ENCODE measurements around the gene NEK9. TPM values are rescaled to one million over a fixed set of nuclear protein-coding genes. Genes with fewer than 3 reads are reported as not detected.

The NEK9 gene
- total RNA-seq, 1 experiment from 2014 or later: 56.5 TPM

GRCh38 chr14:75163677-75164076 is 36.8 kb upstream of the NEK9 start:
- Histone ChIP-seq H3K18ac (ENCODE audit: insufficient read length, low read depth, low read length) (no peak overlapping the region), H2AFZ (ENCODE audit: low read length) (no peak overlapping the region), H2BK5ac (ENCODE audit: insufficient read length, low read length) (no peak overlapping the region), H2BK120ac (ENCODE audit: low read depth, low read length, poor library complexity, severe bottlenecking) (no peak overlapping the region), H3K4me1 (ENCODE audit: insufficient read depth, low read length) (no peaks in the 10 kb centered on the region), H3K4ac (ENCODE audit: low read depth, low read length) (no peak overlapping the region), H3K79me1 (ENCODE audit: insufficient read depth, low read depth, low read length, poor library complexity, severe bottlenecking) (peaks cover 11% of the 10 kb centered on the region), H3K14ac (ENCODE audit: insufficient read depth, low read length) (no peak overlapping the region), H3K27me3 (ENCODE audit: insufficient read depth, low read length) (no peaks in the 10 kb centered on the region), H2AK5ac (ENCODE audit: insufficient read length, low read length) (no peak overlapping the region), H2BK12ac (ENCODE audit: insufficient read length, low read depth, low read length) (no peak overlapping the region), H3K56ac (ENCODE audit: insufficient read length, low read depth, low read length) (no peak overlapping the region), H3T11ph (ENCODE audit: low read length) (no peak overlapping the region), H3K9me3 (ENCODE audit: control insufficient read depth, low read depth, low read length) (no peaks in the 10 kb centered on the region), H4K5ac (ENCODE audit: insufficient read length, low read depth, low read length) (no peak overlapping the region), H3K23me2 (ENCODE audit: insufficient read length, low read depth, low read length, poor library complexity, severe bottlenecking) (no peaks in the 10 kb centered on the region), H3K4me2 (ENCODE audit: insufficient read depth, insufficient read length, low read length) (no peak overlapping the region), H3K9ac (ENCODE audit: extremely low read depth, insufficient read length, low read length) (no peak overlapping the region), H2BK20ac (ENCODE audit: low read depth, low read length, poor library complexity, severe bottlenecking) (no peak overlapping the region), H3K23ac (ENCODE audit: insufficient read length, low read depth, low read length) (no peak overlapping the region), H4K91ac (ENCODE audit: insufficient read length, low read depth, low read length) (no peak overlapping the region), H3K27ac (ENCODE audit: insufficient read length, low read depth, low read length) (no peak overlapping the region), H2BK15ac (ENCODE audit: low read depth, low read length) (no peak overlapping the region), H4K8ac (replicated peaks; ENCODE audit: insufficient read length, low read depth, low read length) (no peak overlapping the region), H4K20me1 (ENCODE audit: control insufficient read depth, insufficient read depth, insufficient read length) (no peaks in the 10 kb centered on the region), H3K79me2 (ENCODE audit: insufficient read depth, low read length) (peaks cover 10% of the 10 kb centered on the region; the same call in 1 of the 2 replicates)
- Mint-ChIP-seq H3K27ac (no peak overlapping the region), H3K4me3 (no peak overlapping the region), H3K9me3 (no peaks in the 10 kb centered on the region), H3K4me1 (peaks cover 24 to 32% of the 10 kb centered on the region in 2 experiments), H3K36me3 (ENCODE audit: insufficient read depth in 1 of 3, low read depth in 3 of 3) (peaks cover 0 to 4% (median 0%) of the 10 kb centered on the region in 3 experiments; a peak in 1 of 7 replicates), H3K27me3 (ENCODE audit: low read depth) (no peaks in the 10 kb centered on the region)
- no peak for TF ChIP-seq CTCF (conservative IDR thresholded peaks at IDR 0.05)
- WGBS (ENCODE audit: extremely low coverage, insufficient read length, low lambda C conversion rate): no CpG with 5 or more reads among the region's 2 CpGs
- no peak for DNase-seq
